HG02759 (cell line): ENCODE data around the gene CRTC2.
A peak's percentile ranks its signal among the peaks of the same experiment; 100 is the strongest.
"Not testable (repeated sequence)": the region's sequence is repeated elsewhere in the genome, so short reads cannot be mapped to it uniquely, and the experiment has no call there.

ENCODE experiments used
- ATAC-seq: cut with Tn5 transposase; IDR thresholded peaks from one replicate; pipeline ENCODE4 v1.9.1; 2021; ENCODE audit warnings: mild to moderate bottlenecking, moderate library complexity; ENCODE audit not compliant: unreplicated experiment

Gene CRTC2

DNA sequence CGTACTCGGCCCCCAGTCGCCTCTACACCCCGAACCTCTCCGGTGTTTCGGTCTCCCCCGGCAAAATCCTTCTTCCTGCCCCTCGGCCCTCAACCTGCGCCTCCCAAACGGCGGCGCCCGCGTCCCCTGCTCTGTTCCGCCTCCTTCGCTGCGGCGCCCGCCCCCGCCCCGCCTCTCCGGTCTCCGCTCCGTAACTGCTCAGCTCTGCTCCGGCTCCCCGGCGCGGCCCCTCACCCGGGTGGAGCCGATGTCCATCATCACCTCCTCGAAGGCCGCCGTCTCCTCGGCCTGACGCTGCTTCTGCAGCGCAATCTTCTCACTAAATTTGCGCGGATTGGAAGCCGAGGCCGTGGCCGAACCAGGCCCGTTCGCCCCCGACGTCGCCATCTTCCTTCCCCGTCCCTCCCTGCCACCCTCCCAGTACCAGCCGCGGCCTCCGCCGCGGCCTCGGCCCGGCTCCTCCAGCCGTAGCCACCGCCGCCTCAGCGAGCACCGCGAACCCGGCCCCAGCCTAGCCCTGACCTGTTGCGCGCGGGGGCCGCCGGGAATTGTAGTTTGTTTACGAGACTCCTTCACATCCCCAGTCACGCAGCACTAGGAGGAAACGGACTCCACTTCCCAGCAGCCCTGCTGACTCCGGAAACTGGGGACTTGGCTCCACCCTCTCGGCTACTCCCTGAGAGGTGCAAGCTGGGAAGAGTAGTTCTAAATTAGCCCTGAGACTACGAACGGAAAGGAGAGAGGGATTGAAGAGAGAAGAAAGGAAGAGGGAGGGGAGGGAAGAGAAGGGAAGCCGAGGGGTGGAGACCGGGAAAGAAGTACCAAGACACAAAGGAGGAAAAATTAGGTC lies at the start of gene CRTC2:
CRTC2 (minus strand) TSS at position 502 of the 850 bp plus-strand sequence; CDS start at position 387, 115 bp downstream.
- ATAC-seq = peak; percentile 80

DNA sequence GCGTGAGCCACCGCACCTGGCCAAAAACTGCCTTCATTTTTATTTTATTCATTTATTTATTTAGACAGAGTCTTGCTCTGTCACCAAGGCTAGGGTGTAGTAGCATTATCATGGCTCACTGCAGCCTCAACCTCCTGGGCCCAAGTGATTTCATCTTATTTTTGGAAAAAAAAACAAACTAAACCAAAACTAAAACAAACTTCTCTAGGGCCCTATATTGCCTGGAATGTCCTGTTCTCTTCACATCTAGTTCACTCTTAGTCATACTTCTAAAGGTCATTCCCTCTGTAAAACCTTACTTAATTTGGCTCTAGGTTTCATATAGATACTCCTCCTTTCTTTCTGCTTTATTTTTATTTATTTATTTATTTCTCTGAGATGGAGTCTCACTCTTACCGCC lies 47.7 kb upstream of the CRTC2 start:
- no peak for ATAC-seq

GRCh38 chr1:154000420-154000819 lies 42.0 kb upstream of the CRTC2 start:
- no peak for ATAC-seq

DNA sequence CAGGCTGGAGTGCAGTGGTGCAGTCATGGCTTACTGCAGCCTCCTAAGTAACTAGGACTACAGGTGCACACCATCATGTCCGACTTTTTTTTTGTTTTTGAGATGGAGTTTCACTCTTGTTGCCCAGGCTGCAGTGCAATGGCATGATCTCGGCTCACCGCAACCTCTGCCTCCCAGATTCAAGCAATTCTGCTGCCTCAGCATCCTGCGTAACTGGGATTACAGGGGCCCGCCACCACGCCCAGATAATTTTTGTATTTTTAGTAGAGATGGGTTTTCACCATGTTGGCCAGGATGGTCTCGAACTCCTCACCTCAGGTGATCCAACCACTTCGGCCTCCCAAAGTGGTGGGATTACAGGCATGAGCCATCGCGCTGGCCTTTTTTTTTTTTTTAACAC lies 38.5 kb upstream of the CRTC2 start:
- ATAC-seq = not testable (repeated sequence)

DNA sequence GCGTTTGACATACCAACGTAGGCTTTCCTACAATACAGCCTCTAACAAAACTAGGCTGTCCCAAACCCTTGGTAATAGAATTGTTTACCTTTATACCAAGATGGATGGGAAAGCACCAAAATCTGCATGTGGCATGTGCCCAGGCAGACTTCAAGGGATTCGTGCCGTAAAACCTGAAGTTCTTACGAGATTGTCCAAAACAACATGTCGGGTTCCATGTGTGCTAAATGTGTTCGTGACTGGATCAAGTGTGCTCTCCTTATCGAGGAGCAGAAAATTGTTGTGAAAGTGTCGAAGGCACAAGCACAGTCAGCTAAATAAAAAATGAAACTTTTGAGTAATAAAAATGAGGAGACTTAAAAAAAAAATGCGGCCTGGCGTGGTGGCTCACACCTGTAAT lies 37.2 kb upstream of the CRTC2 start:
- no peak for ATAC-seq

GRCh38 chr1:153995202-153995601 lies 36.8 kb upstream of the CRTC2 start:
- ATAC-seq = no peak

DNA sequence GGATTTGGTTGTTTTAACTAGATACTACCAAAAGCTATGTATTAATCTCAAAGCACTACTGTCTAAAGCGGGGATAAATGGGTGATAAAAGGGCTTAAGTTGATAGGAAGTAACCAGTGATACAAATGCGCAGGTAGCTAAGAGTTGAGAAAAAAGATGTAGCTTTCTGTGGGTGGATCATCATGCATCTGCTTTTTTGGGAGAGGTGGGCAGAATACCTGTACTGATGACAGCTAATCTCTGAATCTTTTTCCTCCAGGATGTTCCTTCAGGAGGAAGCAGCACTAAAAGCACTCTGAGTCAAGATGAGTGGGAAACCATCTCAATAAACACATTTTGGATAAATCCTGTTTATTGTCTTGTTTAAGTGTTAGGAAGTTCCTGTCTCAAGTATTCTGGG lies 33.4 kb upstream of the CRTC2 start:
- ATAC-seq = no peak

DNA sequence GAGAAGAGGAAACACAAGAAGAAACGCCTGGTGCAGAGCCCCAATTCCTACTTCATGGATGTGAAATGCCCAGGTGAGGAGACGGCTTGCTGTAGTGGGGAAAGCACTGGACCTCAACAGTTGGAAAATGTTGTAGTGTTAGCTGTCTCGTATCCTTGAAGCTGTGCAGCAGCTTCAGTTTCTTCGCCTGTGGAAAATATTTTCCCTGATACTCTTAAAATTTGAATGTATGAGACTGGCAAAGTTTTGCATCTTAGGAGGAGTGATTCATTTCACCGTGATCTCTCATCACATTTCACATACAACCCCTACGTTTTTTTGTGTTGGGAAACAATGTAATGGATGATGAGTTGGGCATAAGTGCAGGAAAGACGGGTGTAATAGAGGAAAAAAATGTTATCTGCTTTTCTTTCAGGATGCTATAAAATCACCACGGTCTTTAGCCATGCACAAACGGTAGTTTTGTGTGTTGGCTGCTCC lies 32.8 kb upstream of the CRTC2 start:
- ATAC-seq = no peak

GRCh38 chr1:153990468-153991150 lies 32.2 kb upstream of the CRTC2 start, which contains the start of gene RPS27:
Gene RPS27, plus strand, starts transcription at chr1:153990762. Its CDS starts 35 bp downstream, at chr1:153990797.
- peak; percentile 72 for ATAC-seq

GRCh38 chr1:153987621-153988020 lies 29.2 kb upstream of the CRTC2 start:
- ATAC-seq = no peak

GRCh38 chr1:153985941-153986761 lies 27.7 kb upstream of the CRTC2 start, which contains the start of gene RAB13:
Gene RAB13, minus strand, starts transcription at chr1:153986339. Its CDS starts 103 bp downstream, at chr1:153986236.
- ATAC-seq = no peak

- ATAC-seq = no peak
Observed at GRCh38 chr1:153985341-153985912, 27.0 kb upstream of the CRTC2 start.

DNA sequence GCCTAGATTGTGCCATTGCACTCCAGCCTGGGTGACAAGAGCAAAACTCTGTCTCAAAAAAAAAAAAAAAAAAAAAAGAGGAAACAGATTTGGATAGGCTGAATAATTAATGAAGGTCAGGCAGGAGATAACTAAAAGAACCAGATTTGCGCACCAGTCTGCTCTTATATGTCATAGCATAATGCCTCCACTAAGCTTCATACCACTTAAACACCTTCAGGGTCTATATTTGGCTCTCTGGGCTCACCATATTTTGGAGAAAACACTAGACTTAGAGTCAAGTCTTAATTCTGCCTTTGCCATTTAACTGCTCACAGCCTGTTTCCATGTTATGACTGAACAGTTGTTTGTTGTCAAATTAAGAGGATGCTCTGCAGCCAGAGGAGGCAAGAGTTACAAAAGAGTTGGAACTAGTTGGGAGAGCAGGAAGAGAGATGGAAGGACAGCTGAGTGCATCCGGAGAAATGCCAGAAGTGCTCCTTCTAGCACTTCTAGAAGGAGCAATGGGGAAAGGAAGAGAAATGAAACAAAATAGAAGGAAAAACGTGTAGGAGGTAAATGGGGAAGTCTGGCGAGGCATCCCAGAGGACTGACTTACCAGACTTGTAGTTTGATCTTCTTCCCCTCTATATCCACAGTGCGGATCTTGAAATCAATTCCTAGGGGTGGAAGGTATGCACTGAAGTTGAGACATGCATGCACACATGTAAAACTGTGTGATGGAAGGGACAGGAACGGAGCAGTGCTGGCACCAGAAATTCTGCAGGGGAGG lies 25.9 kb upstream of the CRTC2 start:
- no peak for ATAC-seq

- not testable (repeated sequence) for ATAC-seq
Observed at GRCh38 chr1:153981735-153982134, 23.3 kb upstream of the CRTC2 start.

- not testable (repeated sequence) for ATAC-seq
Observed at GRCh38 chr1:153979091-153979490, 20.7 kb upstream of the CRTC2 start.

- no peak for ATAC-seq
Observed at GRCh38 chr1:153978274-153978909, 20.0 kb upstream of the CRTC2 start.

DNA sequence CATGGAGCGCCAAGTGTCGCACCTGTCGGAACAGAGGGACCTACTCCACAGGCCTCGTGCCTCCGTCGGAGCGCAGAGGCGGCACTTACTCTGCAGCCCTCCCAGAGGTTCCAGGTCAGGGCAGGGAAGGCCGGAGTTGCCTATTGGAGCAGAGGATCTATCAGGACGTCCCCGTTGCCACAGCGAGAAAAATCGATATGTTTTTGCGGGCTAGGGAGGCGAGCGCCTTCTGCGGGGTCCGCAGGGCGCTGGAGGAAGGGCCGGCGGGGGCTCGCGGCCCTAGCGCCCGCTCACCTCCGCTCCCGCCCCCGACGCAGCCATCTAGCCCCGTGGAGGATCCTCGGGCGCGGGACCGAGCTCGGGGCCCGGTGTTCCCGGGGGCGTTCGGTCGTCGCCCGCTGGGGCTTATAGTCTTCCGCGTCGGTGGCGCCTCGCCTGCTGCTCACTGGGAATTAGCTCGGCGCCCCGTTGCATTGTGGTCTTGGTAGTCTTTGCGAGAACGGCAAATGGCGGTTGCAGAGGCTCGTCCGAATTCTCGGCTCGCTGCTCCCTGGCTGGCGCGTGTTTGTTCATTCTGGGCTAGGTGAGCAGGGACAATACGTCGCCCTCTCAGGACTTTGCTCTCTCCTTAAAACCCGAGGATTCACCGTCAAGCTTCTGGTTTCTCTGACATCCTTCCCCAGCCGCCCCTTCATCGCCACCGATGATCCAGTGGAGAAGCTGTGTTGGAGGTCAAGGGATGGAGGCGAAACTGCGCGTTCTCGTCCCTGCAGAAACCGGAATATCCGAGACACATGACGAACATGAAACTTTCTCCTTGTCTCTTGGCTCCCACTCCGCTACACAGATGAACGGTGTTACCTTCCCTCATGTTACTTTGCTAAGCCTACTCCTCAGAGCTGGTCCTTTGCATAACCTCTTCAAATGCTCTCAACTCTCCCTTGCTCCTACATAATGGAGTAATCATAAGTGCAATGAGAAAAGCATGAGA lies 19.1 kb upstream of the CRTC2 start, which contains the start of gene JTB:
JTB (minus strand) TSS at position 425 of the 991 bp plus-strand sequence; CDS start at position 3, 422 bp downstream.
- ATAC-seq = peak; percentile 84

DNA sequence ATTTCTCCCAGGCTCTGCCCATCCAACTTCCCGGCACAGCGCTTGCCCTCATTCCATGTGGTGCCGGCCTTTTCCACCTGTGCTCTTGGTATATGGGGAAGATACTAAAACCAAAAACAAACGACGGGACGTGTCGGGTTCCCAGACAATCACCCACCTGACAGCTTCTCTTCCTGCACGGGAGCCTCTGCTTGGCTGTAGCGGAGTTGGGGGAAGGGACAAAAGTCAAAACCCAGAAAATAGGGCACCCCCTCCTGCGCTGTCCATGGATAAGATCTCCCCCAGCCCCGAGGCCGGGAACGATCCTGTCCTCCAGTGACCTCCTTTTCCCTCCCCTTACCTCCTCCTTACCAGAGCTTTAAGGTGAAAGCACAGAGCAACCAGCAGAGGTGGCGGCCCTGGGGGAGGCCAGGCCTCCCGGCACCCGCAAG lies 18.4 kb upstream of the CRTC2 start:
- no peak for ATAC-seq
